ENCODE measurements around the gene EZR.

DNA sequence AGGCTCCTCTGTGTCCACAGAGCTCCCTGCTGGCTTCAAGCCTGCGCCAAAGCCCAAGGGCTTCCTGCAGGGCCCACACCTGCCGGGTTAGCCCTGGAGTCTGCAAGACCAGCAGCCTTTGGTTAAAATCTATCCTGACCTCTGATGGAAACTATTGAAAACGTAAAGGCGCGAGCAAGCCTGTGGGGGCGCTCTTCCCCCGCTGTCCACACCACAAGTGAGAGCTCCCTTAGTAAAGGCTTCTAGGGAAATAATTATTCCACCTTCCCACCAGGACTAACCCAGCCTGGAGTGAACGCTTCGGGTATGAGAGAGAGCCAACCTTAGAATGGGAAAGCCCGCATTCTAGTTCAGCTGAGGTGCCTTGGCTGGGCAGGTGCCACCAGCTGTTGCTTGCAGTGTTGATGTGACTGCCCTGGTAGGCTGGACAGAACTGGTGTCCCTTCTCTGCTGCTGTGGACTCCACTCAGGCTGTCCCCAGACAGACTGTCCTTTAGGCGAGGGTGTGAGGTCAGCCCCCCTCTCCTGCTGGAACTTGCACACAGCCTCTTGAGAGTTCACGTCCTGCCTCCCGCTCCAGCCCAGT is 100.6 kb downstream of the EZR start:
- TF ChIP-seq CTCF (IDR thresholded peaks at IDR 0.05) (peak in 1 of 4 experiments; percentile 12), POLR2A (IDR thresholded peaks at IDR 0.05) (no peak)
